ENCODE results near the gene NRIP2. TPM values are rescaled to one million over a fixed set of nuclear protein-coding genes. Genes with fewer than 3 reads are reported as not detected.

Gene NRIP2
- polyA plus RNA-seq, 1 donor from 2014 or later, result not detected

DNA sequence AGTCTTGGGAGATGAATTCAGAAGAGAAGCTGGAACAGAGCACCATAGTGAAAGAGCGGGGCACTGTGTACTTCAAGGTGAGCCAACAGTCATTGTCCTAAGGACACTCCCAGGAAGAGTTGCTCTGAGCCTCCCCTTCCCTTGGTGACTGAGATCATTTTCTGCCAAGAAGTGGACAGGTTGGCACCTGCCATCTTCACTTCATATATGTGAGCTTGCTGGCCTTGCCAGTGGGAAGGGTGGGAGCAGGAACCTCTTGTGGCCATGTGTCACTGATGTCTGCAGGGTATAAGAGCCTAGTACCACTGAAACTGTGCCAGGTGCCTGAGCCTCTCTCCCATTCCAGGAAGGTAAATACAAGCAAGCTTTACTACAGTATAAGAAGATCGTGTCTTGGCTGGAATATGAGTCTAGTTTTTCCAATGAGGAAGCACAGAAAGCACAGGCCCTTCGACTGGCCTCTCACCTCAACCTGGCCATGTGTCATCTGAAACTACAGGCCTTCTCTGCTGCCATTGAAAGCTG lies 34.7 kb downstream of the NRIP2 start:
- Histone ChIP-seq H4K20me1 (ENCODE audit: insufficient read depth) (peaks cover 5% of the 10 kb centered on the region), H3K27ac (ENCODE audit: low read length) (no peak overlapping the region), H2AFZ (ENCODE audit: low read depth, low read length) (no peak overlapping the region), H3K4me2 (ENCODE audit: low read length) (no peak overlapping the region), H3F3A (ENCODE audit: insufficient read depth, low read length, poor library complexity, severe bottlenecking) (peaks cover 4% of the 10 kb centered on the region), H3K9me2 (ENCODE audit: insufficient read depth, low read length) (no peaks in the 10 kb centered on the region), H3K27me3 (ENCODE audit: insufficient read depth, low read depth, low read length) (no peaks in the 10 kb centered on the region), H3K9ac (ENCODE audit: low read length) (no peak overlapping the region), H3K79me2 (replicated peaks; ENCODE audit: insufficient read depth, low read length) (peaks cover 22% of the 10 kb centered on the region), H3K36me3 (ENCODE audit: insufficient read depth, low read length) (peaks cover 19% of the 10 kb centered on the region), H3K4me3 (ENCODE audit: low read length) (no peak overlapping the region), H3K9me3 (ENCODE audit: low read length) (no peaks in the 10 kb centered on the region)
- TF ChIP-seq EZH2 (IDR thresholded peaks at IDR 0.05; ENCODE audit: borderline replicate concordance, insufficient read depth, low read length, poor library complexity, severe bottlenecking) (no peak), SMC3 (conservative IDR thresholded peaks at IDR 0.05; ENCODE audit: poor library complexity) (no peak), POLR2AphosphoS5 (IDR thresholded peaks at IDR 0.05) (no peak), RAD21 (conservative IDR thresholded peaks at IDR 0.05) (no peak), EP300 (conservative IDR thresholded peaks at IDR 0.05; ENCODE audit: poor library complexity, severe bottlenecking) (no peak)
- TF ChIP-seq, protein P1, sequence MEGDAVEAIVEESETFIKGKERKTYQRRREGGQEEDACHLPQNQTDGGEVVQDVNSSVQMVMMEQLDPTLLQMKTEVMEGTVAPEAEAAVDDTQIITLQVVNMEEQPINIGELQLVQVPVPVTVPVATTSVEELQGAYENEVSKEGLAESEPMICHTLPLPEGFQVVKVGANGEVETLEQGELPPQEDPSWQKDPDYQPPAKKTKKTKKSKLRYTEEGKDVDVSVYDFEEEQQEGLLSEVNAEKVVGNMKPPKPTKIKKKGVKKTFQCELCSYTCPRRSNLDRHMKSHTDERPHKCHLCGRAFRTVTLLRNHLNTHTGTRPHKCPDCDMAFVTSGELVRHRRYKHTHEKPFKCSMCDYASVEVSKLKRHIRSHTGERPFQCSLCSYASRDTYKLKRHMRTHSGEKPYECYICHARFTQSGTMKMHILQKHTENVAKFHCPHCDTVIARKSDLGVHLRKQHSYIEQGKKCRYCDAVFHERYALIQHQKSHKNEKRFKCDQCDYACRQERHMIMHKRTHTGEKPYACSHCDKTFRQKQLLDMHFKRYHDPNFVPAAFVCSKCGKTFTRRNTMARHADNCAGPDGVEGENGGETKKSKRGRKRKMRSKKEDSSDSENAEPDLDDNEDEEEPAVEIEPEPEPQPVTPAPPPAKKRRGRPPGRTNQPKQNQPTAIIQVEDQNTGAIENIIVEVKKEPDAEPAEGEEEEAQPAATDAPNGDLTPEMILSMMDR (IDR thresholded peaks at IDR 0.05; ENCODE audit: poor library complexity, severe bottlenecking), result no peak
- TF ChIP-seq, protein P2, sequence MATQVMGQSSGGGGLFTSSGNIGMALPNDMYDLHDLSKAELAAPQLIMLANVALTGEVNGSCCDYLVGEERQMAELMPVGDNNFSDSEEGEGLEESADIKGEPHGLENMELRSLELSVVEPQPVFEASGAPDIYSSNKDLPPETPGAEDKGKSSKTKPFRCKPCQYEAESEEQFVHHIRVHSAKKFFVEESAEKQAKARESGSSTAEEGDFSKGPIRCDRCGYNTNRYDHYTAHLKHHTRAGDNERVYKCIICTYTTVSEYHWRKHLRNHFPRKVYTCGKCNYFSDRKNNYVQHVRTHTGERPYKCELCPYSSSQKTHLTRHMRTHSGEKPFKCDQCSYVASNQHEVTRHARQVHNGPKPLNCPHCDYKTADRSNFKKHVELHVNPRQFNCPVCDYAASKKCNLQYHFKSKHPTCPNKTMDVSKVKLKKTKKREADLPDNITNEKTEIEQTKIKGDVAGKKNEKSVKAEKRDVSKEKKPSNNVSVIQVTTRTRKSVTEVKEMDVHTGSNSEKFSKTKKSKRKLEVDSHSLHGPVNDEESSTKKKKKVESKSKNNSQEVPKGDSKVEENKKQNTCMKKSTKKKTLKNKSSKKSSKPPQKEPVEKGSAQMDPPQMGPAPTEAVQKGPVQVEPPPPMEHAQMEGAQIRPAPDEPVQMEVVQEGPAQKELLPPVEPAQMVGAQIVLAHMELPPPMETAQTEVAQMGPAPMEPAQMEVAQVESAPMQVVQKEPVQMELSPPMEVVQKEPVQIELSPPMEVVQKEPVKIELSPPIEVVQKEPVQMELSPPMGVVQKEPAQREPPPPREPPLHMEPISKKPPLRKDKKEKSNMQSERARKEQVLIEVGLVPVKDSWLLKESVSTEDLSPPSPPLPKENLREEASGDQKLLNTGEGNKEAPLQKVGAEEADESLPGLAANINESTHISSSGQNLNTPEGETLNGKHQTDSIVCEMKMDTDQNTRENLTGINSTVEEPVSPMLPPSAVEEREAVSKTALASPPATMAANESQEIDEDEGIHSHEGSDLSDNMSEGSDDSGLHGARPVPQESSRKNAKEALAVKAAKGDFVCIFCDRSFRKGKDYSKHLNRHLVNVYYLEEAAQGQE (IDR thresholded peaks at IDR 0.05; ENCODE audit: borderline replicate concordance), result no peak

DNA sequence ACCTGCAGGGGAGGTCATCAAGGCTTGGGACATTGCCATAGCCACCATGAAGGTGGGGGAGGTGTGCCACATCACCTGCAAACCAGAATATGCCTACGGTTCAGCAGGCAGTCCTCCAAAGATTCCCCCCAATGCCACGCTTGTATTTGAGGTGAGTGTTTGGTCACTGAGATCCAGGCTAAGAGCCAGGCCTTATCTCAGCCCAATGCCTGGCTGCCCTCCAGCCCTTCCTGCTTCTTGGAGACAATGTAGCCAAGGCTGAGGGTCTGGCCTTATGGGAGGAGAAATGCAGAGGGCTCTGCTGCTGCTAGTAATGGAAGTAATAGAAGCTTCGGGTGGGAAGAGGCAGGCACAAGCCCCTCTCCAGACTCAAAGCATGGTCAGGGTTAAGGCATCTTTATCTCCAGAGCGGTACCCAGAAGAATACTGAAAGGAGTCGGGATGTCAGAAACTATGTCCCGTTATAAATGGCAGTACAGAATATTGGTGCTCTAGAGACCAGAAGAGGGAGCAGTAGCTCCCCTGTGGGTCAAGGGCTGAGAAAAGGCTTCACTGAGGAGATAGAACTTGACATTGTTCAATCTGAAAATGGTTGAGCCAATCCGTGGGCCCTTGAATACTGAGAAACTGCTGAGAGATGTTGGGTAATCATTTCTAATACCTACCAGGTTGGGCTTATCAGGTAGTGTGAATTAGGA lies 37.0 kb downstream of the NRIP2 start:
- no peak overlapping the region for H3K9ac ChIP-seq (ENCODE audit: low read length)
- H2AFZ ChIP-seq (ENCODE audit: low read depth, low read length), result no peak overlapping the region
- H3K9me2 ChIP-seq (ENCODE audit: insufficient read depth, low read length), result no peaks in the 10 kb centered on the region
- H3K4me3 ChIP-seq (ENCODE audit: low read length), result peak overlapping the region; percentile 91
- H3K36me3 ChIP-seq (ENCODE audit: insufficient read depth, low read length), result peaks cover 19% of the 10 kb centered on the region
- TF ChIP-seq RAD21 (conservative IDR thresholded peaks at IDR 0.05) (no peak), EP300 (conservative IDR thresholded peaks at IDR 0.05; ENCODE audit: poor library complexity, severe bottlenecking) (no peak), EZH2 (IDR thresholded peaks at IDR 0.05; ENCODE audit: borderline replicate concordance, insufficient read depth, low read length, poor library complexity, severe bottlenecking) (no peak), TAF1 (IDR thresholded peaks at IDR 0.05; ENCODE audit: low read depth) (no peak), MXI1 (conservative IDR thresholded peaks at IDR 0.05; ENCODE audit: poor library complexity, severe bottlenecking) (no peak), SMC3 (conservative IDR thresholded peaks at IDR 0.05; ENCODE audit: poor library complexity) (no peak), POLR2AphosphoS5 (IDR thresholded peaks at IDR 0.05) (no peak)
- TF ChIP-seq, protein P2 (IDR thresholded peaks at IDR 0.05; ENCODE audit: borderline replicate concordance), result no peak
- TF ChIP-seq, protein P1 (IDR thresholded peaks at IDR 0.05; ENCODE audit: poor library complexity, severe bottlenecking), result no peak
- H3F3A ChIP-seq (ENCODE audit: insufficient read depth, low read length, poor library complexity, severe bottlenecking), result peaks cover 4% of the 10 kb centered on the region
- no peaks in the 10 kb centered on the region for H3K9me3 ChIP-seq (ENCODE audit: low read length)
- H3K27me3 ChIP-seq (ENCODE audit: insufficient read depth, low read depth, low read length), result no peaks in the 10 kb centered on the region
- H3K4me2 ChIP-seq (ENCODE audit: low read length), result no peak overlapping the region
- peaks cover 22% of the 10 kb centered on the region for H3K79me2 ChIP-seq (replicated peaks; ENCODE audit: insufficient read depth, low read length)
- no peak overlapping the region for H3K27ac ChIP-seq (ENCODE audit: low read length)
- peaks cover 5% of the 10 kb centered on the region for H4K20me1 ChIP-seq (ENCODE audit: insufficient read depth)
